Stimulated activated effector memory CD8-positive, alpha-beta T cell treated with anti-CD3 and anti-CD28 coated beads, Interleukin-12 subunit alpha, Interleukin-12 subunit beta, amount 100 ng/mL, for 72 hours (primary cell): Measurements from ENCODE around the gene SLC38A6.
"Not testable (repeated sequence)": the region's sequence is repeated elsewhere in the genome, so short reads cannot be mapped to it uniquely, and the experiment has no call there.

ENCODE experiments used
- ATAC-seq: fragments of 150-1000 bp; cut with Tn5 transposase; 2 replicates; pipeline ENCODE4 v1.10.0; 2021
- DNase-seq, 2 donors: peaks; one replicate each; pipeline ENCODE4 v3.0.0; 2021 to 2022; ENCODE audit warnings: low spot score in 2 of 2
- H3K27ac Mint-ChIP-seq: one replicate; pipeline ENCODE4 v1.8.0; 2022; ENCODE audit warnings: mild to moderate bottlenecking, mixed read lengths
- H3K36me3 Mint-ChIP-seq: one replicate; pipeline ENCODE4 v1.8.0; 2022; ENCODE audit warnings: mild to moderate bottlenecking, mixed read lengths
- H3K4me1 Mint-ChIP-seq: one replicate; pipeline ENCODE4 v1.8.0; 2022; ENCODE audit warnings: mixed read lengths
- H3K4me3 Mint-ChIP-seq: one replicate; pipeline ENCODE4 v1.8.0; 2022; ENCODE audit warnings: mild to moderate bottlenecking, mixed read lengths
- H3K9me3 Mint-ChIP-seq: one replicate; pipeline ENCODE4 v1.8.0; 2022; ENCODE audit warnings: mixed read lengths

SLC38A6 gene

GRCh38 chr14:61064210-61064609 lies 83.2 kb downstream of the SLC38A6 start:
- H3K36me3 Mint-ChIP-seq = no peaks in the 10 kb centered on the region
- no peaks in the 10 kb centered on the region for H3K4me1 Mint-ChIP-seq
- DNase-seq = no peak
- no peak overlapping the region for H3K4me3 Mint-ChIP-seq
- no peaks in the 10 kb centered on the region for H3K9me3 Mint-ChIP-seq
- no peak for ATAC-seq
- H3K27ac Mint-ChIP-seq = no peak overlapping the region

GRCh38 chr14:61064856-61065255 lies 83.8 kb downstream of the SLC38A6 start:
- Mint-ChIP-seq H3K9me3 (no peaks in the 10 kb centered on the region), H3K27ac (no peak overlapping the region), H3K4me3 (no peak overlapping the region), H3K4me1 (no peaks in the 10 kb centered on the region), H3K36me3 (no peaks in the 10 kb centered on the region)
- ATAC-seq (no peak), DNase-seq (no peak)

GRCh38 chr14:61065656-61066055 lies 84.6 kb downstream of the SLC38A6 start:
- no peak overlapping the region for H3K4me3 Mint-ChIP-seq
- ATAC-seq = no peak
- no peak overlapping the region for H3K27ac Mint-ChIP-seq
- H3K4me1 Mint-ChIP-seq = no peaks in the 10 kb centered on the region
- no peaks in the 10 kb centered on the region for H3K36me3 Mint-ChIP-seq
- H3K9me3 Mint-ChIP-seq = no peaks in the 10 kb centered on the region
- no peak for DNase-seq

- ATAC-seq, H3K36me3 Mint-ChIP-seq, H3K9me3 Mint-ChIP-seq, DNase-seq, H3K4me3 Mint-ChIP-seq, H3K27ac Mint-ChIP-seq, H3K4me1 Mint-ChIP-seq: not testable (repeated sequence)
These were observed 91.4 kb downstream of the SLC38A6 start for GRCh38 chr14:61072442-61072841.

- no peak for DNase-seq
- ATAC-seq = no peak
- Mint-ChIP-seq H3K36me3 (no peaks in the 10 kb centered on the region), H3K4me3 (no peak overlapping the region), H3K4me1 (no peaks in the 10 kb centered on the region), H3K27ac (no peak overlapping the region), H3K9me3 (no peaks in the 10 kb centered on the region)
These were observed 93.8 kb downstream of the SLC38A6 start for GRCh38 chr14:61074852-61075251.

- Mint-ChIP-seq H3K36me3 (no peaks in the 10 kb centered on the region), H3K9me3 (no peaks in the 10 kb centered on the region), H3K4me1 (no peaks in the 10 kb centered on the region), H3K27ac (no peak overlapping the region), H3K4me3 (no peak overlapping the region)
- ATAC-seq (no peak), DNase-seq (no peak)
These were observed 95.5 kb downstream of the SLC38A6 start for GRCh38 chr14:61076556-61076955.

GRCh38 chr14:61077437-61077836 lies 96.4 kb downstream of the SLC38A6 start:
- Mint-ChIP-seq H3K9me3 (no peaks in the 10 kb centered on the region), H3K36me3 (no peaks in the 10 kb centered on the region), H3K4me1 (no peaks in the 10 kb centered on the region), H3K4me3 (no peak overlapping the region), H3K27ac (no peak overlapping the region)
- no peak for ATAC-seq
- DNase-seq = no peak

- ATAC-seq = no peak
- Mint-ChIP-seq H3K4me1 (no peaks in the 10 kb centered on the region), H3K9me3 (no peaks in the 10 kb centered on the region), H3K27ac (no peak overlapping the region), H3K36me3 (no peaks in the 10 kb centered on the region), H3K4me3 (no peak overlapping the region)
- no peak for DNase-seq
These were observed 97.1 kb downstream of the SLC38A6 start for GRCh38 chr14:61077951-61078720.

GRCh38 chr14:61080591-61081010 lies 99.6 kb downstream of the SLC38A6 start:
- H3K36me3 Mint-ChIP-seq = no peaks in the 10 kb centered on the region
- no peaks in the 10 kb centered on the region for H3K9me3 Mint-ChIP-seq
- DNase-seq (no peak), ATAC-seq (no peak)
- H3K4me3 Mint-ChIP-seq = no peak overlapping the region
- no peaks in the 10 kb centered on the region for H3K4me1 Mint-ChIP-seq
- H3K27ac Mint-ChIP-seq = no peak overlapping the region

- no peak for ATAC-seq
- no peak overlapping the region for H3K27ac Mint-ChIP-seq
- H3K4me3 Mint-ChIP-seq = no peak overlapping the region
- DNase-seq = no peak
- H3K36me3 Mint-ChIP-seq = no peaks in the 10 kb centered on the region
- H3K9me3 Mint-ChIP-seq = no peaks in the 10 kb centered on the region
- H3K4me1 Mint-ChIP-seq = no peaks in the 10 kb centered on the region
These were observed 107.0 kb downstream of the SLC38A6 start for GRCh38 chr14:61088081-61088480.

GRCh38 chr14:61089126-61089750 lies 108.2 kb downstream of the SLC38A6 start:
- Mint-ChIP-seq H3K9me3 (no peaks in the 10 kb centered on the region), H3K36me3 (no peaks in the 10 kb centered on the region), H3K27ac (no peak overlapping the region), H3K4me3 (no peak overlapping the region), H3K4me1 (no peaks in the 10 kb centered on the region)
- ATAC-seq (no peak), DNase-seq (no peak)

- Mint-ChIP-seq H3K4me3 (no peak overlapping the region), H3K27ac (no peak overlapping the region), H3K9me3 (no peaks in the 10 kb centered on the region), H3K36me3 (no peaks in the 10 kb centered on the region), H3K4me1 (no peaks in the 10 kb centered on the region)
- DNase-seq (no peak), ATAC-seq (peak; percentile 47)
These were observed 109.6 kb downstream of the SLC38A6 start for GRCh38 chr14:61090432-61091216.

GRCh38 chr14:61091657-61092273 lies 110.7 kb downstream of the SLC38A6 start:
- H3K4me3 Mint-ChIP-seq = no peak overlapping the region
- H3K9me3 Mint-ChIP-seq = no peaks in the 10 kb centered on the region
- no peak for ATAC-seq
- no peak overlapping the region for H3K27ac Mint-ChIP-seq
- no peaks in the 10 kb centered on the region for H3K36me3 Mint-ChIP-seq
- no peaks in the 10 kb centered on the region for H3K4me1 Mint-ChIP-seq
- DNase-seq = no peak

- not testable (repeated sequence) for H3K9me3 Mint-ChIP-seq, H3K36me3 Mint-ChIP-seq, DNase-seq, H3K27ac Mint-ChIP-seq, H3K4me3 Mint-ChIP-seq, ATAC-seq
- H3K4me1 Mint-ChIP-seq = peaks cover 15% of the 10 kb centered on the region
These were observed 117.1 kb downstream of the SLC38A6 start for GRCh38 chr14:61098096-61098495.

GRCh38 chr14:61098721-61099120 lies 117.7 kb downstream of the SLC38A6 start:
- Mint-ChIP-seq H3K27ac (no peak overlapping the region), H3K36me3 (no peaks in the 10 kb centered on the region), H3K4me3 (no peak overlapping the region), H3K4me1 (peaks cover 21% of the 10 kb centered on the region), H3K9me3 (peaks cover 2% of the 10 kb centered on the region)
- no peak for ATAC-seq
- DNase-seq = no peak
